Right atrium auricular region (tissue), 2 donors: ENCODE data around the gene SRRM4. TPM values are rescaled to one million over a fixed set of nuclear protein-coding genes. Genes with fewer than 3 reads are reported as not detected.

Source experiments
- DNase-seq: peaks from one replicate; pipeline ENCODE4 v3.0.0-alpha.2; 2019; ENCODE audit warnings: low spot score
- H3K27ac ChIP-seq, 2 donors: fragments of 200-600 bp; sonication (generic); 1 replicate in 1 of 2; 2 replicates in 1 of 2; pipeline ENCODE4 v1.5.1; 2016 to 2019
- H3K27me3 ChIP-seq, 2 donors: fragments of 200-600 bp; sonication (generic); one replicate each; pipeline versions ENCODE4 v1.5.1 to v1.6.0; 2017 to 2019
- H3K36me3 ChIP-seq: fragments of 200-600 bp; sonication (generic); one replicate; pipeline ENCODE4 v1.5.1; 2016
- H3K4me1 ChIP-seq, 2 donors: fragments of 200-600 bp; sonication (generic); one replicate each; pipeline versions ENCODE4 v1.5.1 to v1.6.0; 2017 to 2019
- H3K4me3 ChIP-seq, 2 donors: fragments of 200-600 bp; sonication (generic); 1 replicate in 1 of 2; 2 replicates in 1 of 2; pipeline ENCODE4 v1.5.1; 2017 to 2019; ENCODE audit warnings: mild to moderate bottlenecking in 1 of 2, moderate library complexity in 1 of 2
- H3K9me3 ChIP-seq, 2 donors: fragments of 200-600 bp; sonication (generic); one replicate each; pipeline ENCODE4 v1.5.1; 2019
- total RNA-seq, 2 donors: library from RNA; depleted of rRNA; stranded (reverse); fragments of >200 nt; gene quantifications; one replicate each; pipeline ENCODE4 v1.1.0, GENCODE V29; 2016
- TF ChIP-seq, protein P1 (sequence below), 2 donors: fragments of 200-600 bp; sonication (generic); IDR thresholded peaks; one replicate each; pipeline ENCODE4 v1.5.1; 2019; ENCODE audit warnings: antibody characterized with exemption in 2 of 2

The SRRM4 gene
- total RNA-seq, 2 donors from 2014 or later, result 0.08 TPM; not detected in 1

DNA sequence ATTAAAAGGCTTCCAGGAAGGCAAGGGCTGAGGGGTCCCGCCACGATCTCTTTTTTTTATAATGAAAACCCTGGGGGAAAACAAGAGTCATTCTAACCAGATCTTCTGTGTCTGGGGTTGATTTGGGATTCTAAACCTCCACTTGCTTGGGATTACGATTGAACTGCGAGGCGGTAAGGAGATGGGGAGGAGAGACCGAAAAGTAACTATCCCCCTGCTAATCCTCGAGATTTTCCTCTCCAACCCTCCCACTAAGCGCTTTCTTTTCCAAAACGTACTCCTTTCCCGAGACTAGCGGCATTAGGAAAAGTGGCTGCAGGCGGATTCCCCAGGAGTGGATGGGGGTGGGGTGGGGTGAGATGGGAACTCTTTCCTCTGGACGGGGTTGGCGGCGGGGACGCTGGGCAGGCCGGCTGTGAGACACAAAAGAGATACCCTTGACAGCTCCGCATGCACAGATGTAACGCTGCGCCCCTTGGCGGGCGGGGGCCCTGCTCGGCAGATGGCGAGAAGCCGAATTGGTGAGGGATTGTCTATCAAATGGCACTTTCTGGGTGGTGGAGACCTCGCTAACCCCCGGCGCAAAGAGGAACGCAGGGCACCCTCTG lies 830 bp upstream of the SRRM4 start:
- no peaks in the 10 kb centered on the region for H3K36me3 ChIP-seq
- H3K27ac ChIP-seq, result no peak overlapping the region
- no peak for DNase-seq
- H3K4me3 ChIP-seq, result peak overlapping the region in 1 of 2 donors; percentile 20
- H3K9me3 ChIP-seq, result no peaks in the 10 kb centered on the region
- TF ChIP-seq, protein P1, sequence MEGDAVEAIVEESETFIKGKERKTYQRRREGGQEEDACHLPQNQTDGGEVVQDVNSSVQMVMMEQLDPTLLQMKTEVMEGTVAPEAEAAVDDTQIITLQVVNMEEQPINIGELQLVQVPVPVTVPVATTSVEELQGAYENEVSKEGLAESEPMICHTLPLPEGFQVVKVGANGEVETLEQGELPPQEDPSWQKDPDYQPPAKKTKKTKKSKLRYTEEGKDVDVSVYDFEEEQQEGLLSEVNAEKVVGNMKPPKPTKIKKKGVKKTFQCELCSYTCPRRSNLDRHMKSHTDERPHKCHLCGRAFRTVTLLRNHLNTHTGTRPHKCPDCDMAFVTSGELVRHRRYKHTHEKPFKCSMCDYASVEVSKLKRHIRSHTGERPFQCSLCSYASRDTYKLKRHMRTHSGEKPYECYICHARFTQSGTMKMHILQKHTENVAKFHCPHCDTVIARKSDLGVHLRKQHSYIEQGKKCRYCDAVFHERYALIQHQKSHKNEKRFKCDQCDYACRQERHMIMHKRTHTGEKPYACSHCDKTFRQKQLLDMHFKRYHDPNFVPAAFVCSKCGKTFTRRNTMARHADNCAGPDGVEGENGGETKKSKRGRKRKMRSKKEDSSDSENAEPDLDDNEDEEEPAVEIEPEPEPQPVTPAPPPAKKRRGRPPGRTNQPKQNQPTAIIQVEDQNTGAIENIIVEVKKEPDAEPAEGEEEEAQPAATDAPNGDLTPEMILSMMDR (IDR thresholded peaks at IDR 0.05), result no peak
- H3K4me1 ChIP-seq, result peaks cover 0 to 23% of the 10 kb centered on the region in 2 donors
- peaks cover 0 to 26% of the 10 kb centered on the region in 2 donors for H3K27me3 ChIP-seq

- peaks cover 0 to 26% of the 10 kb centered on the region in 2 donors for H3K27me3 ChIP-seq
- no peak overlapping the region for H3K4me3 ChIP-seq
These were observed 961 bp downstream of the SRRM4 start for GRCh38 chr12:118982302-118982701.

GRCh38 chr12:118982984-118983761 lies 1.8 kb downstream of the SRRM4 start:
- Histone ChIP-seq H3K4me3 (no peak overlapping the region), H3K9me3 (no peaks in the 10 kb centered on the region), H3K27me3 (peaks cover 0 to 26% of the 10 kb centered on the region in 2 donors), H3K4me1 (peaks cover 0 to 23% of the 10 kb centered on the region in 2 donors), H3K36me3 (no peaks in the 10 kb centered on the region), H3K27ac (no peak overlapping the region)
- TF ChIP-seq, protein P1 (IDR thresholded peaks at IDR 0.05), result no peak
- no peak for DNase-seq

More at GRCh38 chr12:118982302-118982701, 961 bp downstream of the SRRM4 start:
- Histone ChIP-seq H3K36me3 (no peaks in the 10 kb centered on the region), H3K9me3 (no peaks in the 10 kb centered on the region), H3K27ac (no peak overlapping the region), H3K4me1 (peaks cover 0 to 23% of the 10 kb centered on the region in 2 donors)
- TF ChIP-seq, protein P1 (IDR thresholded peaks at IDR 0.05), result no peak
- DNase-seq, result no peak

DNA sequence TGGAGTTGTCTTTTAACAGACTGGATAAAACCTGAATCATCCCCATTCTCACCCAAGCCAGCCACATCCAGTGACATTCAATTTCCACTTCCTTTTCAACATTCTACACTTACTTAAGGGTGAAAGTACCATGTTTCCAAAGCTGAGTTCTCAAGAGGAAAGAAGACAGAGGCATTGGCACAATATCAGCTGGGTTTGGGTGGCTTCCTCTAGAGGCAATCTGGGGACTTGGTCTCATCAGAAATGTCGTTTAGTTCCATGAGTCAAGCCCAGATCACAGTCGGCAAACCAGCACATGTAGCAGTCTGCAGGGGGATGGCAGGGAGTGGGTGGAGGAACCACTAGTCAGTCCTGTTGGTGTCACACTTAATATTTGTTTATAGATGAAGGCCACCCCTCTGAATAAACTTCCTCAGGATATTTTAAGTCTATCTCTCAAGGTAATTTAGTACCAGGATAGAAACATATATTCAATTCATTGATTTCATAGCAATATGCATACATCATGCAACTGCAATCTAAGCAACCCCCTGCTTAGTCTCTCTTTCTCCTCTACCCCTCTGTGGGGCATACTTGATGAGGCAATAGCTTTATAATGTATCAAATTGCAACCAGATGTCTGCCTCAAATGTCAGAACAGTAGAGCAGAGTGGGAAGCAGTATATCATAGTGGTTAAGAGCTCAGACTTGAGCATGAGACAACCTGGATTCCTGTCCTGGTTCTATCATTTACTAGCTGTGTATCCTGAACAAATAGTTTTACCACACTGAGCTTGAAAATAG lies 3.0 kb downstream of the SRRM4 start:
- Histone ChIP-seq H3K36me3 (no peaks in the 10 kb centered on the region), H3K27me3 (peaks cover 0 to 26% of the 10 kb centered on the region in 2 donors)
- DNase-seq, result no peak

GRCh38 chr12:118986050-118986449 lies 4.7 kb downstream of the SRRM4 start:
- DNase-seq, result no peak
- peaks cover 0 to 10% of the 10 kb centered on the region in 2 donors for H3K4me1 ChIP-seq
- peaks cover 0 to 12% of the 10 kb centered on the region in 2 donors for H3K27me3 ChIP-seq
- no peaks in the 10 kb centered on the region for H3K9me3 ChIP-seq
- H3K27ac ChIP-seq, result no peak overlapping the region
- no peak overlapping the region for H3K4me3 ChIP-seq
- TF ChIP-seq, protein P1 (IDR thresholded peaks at IDR 0.05), result no peak
- no peaks in the 10 kb centered on the region for H3K36me3 ChIP-seq

More for the DNA sequence above, 3.0 kb downstream of the SRRM4 start:
- peaks cover 0 to 23% of the 10 kb centered on the region in 2 donors for H3K4me1 ChIP-seq
- no peaks in the 10 kb centered on the region for H3K9me3 ChIP-seq
- TF ChIP-seq, protein P1 (IDR thresholded peaks at IDR 0.05), result no peak
- no peak overlapping the region for H3K4me3 ChIP-seq
- no peak overlapping the region for H3K27ac ChIP-seq
